ENCODE results near the gene HOXC12. TPM values are rescaled to one million over a fixed set of nuclear protein-coding genes. Genes with fewer than 3 reads are reported as not detected.

HOXC12 gene
- total RNA-seq, 4 donors from 2014 or later, result 0.22 to 1.4 TPM; not detected in 2

DNA sequence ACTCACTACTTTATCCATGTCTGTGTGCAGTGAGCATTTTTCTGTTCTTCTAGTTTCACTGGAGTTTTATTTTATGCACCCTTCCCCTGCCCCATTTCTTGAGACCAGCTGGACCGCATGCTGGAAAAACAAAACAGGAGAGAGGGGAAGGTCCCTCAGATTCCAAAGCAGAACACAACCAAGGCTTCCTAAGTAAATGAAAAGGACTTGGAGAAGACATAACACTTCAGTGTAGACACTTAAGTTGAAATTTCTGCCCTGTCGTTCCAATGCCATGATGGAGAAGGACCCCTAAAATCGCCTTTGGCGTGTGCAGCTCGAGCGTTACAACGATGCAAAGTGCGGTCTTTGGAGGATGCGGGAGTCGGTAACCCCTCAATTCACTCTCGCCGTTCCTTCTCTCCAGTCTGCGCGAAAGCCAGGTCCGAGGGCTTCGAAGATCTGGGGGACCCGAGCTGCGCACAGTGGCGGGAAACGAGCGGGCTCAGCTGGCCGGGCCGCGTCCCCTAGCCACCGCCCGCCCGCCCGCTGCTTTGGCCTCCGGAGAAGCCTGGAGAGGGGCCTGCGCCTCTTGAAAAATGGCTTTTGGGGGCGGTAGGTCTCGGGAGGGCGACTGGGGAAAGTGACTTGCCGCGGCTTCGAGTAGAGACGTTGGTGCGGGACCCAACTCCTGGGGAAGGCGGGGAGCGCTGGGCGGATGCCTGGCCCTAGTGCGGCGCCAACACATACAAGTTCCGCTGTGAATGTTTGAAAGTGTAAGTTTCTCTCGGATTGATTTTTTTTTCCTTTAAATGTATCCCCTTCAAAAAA lies 27.3 kb upstream of the HOXC12 start:
- no peak overlapping the region for H3K4me3 ChIP-seq
- H3K27me3 ChIP-seq, result peaks cover 4 to 100% of the 10 kb centered on the region in 2 donors
- no peaks in the 10 kb centered on the region for H3K36me3 ChIP-seq
- WGBS, 2 donors, result 4 to 6% methylated on average over 29 to 36 of the region's 45 CpGs
- H3K27ac ChIP-seq, result no peak overlapping the region
- TF ChIP-seq, protein P1, sequence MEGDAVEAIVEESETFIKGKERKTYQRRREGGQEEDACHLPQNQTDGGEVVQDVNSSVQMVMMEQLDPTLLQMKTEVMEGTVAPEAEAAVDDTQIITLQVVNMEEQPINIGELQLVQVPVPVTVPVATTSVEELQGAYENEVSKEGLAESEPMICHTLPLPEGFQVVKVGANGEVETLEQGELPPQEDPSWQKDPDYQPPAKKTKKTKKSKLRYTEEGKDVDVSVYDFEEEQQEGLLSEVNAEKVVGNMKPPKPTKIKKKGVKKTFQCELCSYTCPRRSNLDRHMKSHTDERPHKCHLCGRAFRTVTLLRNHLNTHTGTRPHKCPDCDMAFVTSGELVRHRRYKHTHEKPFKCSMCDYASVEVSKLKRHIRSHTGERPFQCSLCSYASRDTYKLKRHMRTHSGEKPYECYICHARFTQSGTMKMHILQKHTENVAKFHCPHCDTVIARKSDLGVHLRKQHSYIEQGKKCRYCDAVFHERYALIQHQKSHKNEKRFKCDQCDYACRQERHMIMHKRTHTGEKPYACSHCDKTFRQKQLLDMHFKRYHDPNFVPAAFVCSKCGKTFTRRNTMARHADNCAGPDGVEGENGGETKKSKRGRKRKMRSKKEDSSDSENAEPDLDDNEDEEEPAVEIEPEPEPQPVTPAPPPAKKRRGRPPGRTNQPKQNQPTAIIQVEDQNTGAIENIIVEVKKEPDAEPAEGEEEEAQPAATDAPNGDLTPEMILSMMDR (IDR thresholded peaks at IDR 0.05), result no peak
- TF ChIP-seq EP300 (IDR thresholded peaks at IDR 0.05) (no peak), POLR2A (IDR thresholded peaks at IDR 0.05) (no peak)
- no peaks in the 10 kb centered on the region for H3K9me3 ChIP-seq
- H3K4me1 ChIP-seq, result peaks cover 0 to 10% (median 0%) of the 10 kb centered on the region in 4 donors
- DNase-seq (ENCODE audit: low spot score in 2 of 2), result no peak

DNA sequence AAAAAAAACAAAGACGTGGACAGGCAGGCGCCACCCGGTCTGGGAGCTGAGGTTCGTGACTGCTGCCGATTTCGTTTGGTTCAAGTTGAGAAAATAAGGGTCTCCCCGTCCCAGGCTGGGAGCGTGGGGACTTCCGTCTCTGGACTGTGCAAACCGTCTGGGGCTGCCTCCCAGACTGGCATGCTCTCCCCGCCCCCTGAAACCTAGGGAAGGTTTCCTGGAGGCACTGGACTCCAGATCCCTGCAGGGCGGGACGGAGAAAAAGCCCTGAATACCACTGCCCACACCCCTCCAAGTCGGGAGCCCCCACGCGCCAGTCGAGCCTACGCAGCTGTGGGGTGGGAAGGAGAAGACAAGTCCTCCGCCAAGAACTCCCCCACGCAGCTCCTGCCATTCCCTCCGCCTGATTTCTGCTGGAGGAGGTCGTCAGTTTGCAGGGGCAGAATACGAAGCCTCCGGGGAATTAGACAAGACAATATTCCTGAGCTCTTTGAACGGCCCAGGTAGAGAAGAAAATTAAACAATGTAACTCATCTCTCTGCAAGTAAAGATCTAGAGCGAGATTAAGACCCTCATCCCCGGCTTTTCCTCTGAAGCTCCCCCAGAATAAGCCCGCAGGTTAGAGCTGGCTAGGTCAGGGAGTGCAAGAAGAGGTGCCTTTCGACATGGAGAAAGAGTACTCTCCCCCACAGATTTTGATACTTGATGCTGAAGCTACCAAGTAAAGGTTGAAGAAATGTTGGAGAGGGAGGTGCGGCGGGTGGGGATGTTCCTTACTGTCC lies 26.5 kb upstream of the HOXC12 start:
- Histone ChIP-seq H3K9me3 (no peaks in the 10 kb centered on the region), H3K27me3 (peaks cover 4 to 100% of the 10 kb centered on the region in 2 donors), H3K4me1 (peaks cover 0 to 10% (median 0%) of the 10 kb centered on the region in 4 donors), H3K4me3 (no peak overlapping the region), H3K36me3 (no peaks in the 10 kb centered on the region), H3K27ac (no peak overlapping the region)
- DNase-seq (ENCODE audit: low spot score in 2 of 2), result no peak
- TF ChIP-seq, protein P1 (IDR thresholded peaks at IDR 0.05), result no peak
- no peak for TF ChIP-seq EP300 (IDR thresholded peaks at IDR 0.05)
- TF ChIP-seq POLR2A (IDR thresholded peaks at IDR 0.05), result no peak
- WGBS, 2 donors, result 4 to 5% methylated on average over 29 to 31 of the region's 31 CpGs

DNA sequence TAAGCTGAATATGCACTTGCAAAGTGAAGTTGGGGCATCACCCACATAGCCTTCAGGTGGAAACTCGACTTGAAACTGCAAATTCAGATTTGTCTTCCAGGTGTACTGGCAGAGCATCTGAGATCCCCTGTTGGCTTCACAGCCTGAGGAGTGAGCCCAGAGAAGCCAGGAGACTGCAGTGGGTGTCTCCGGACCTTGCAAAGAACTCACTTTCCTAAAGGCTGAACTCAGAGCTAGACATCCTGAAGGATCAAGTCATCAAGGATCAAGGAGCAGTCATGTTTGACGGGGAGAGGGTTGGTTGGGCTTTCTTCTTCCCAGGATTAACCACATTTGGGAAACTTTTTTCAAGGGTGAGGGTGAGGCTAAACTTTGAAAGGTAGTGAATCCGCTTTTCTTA lies 25.2 kb upstream of the HOXC12 start:
- Histone ChIP-seq H3K27ac (no peak overlapping the region), H3K36me3 (no peaks in the 10 kb centered on the region), H3K4me1 (peaks cover 0 to 10% (median 0%) of the 10 kb centered on the region in 4 donors), H3K27me3 (peaks cover 4 to 100% of the 10 kb centered on the region in 2 donors), H3K9me3 (no peaks in the 10 kb centered on the region), H3K4me3 (no peak overlapping the region)
- WGBS, 2 donors, result 11% methylated on average over 4 of the region's 4 CpGs
- TF ChIP-seq EP300 (IDR thresholded peaks at IDR 0.05), result no peak
- TF ChIP-seq POLR2A (IDR thresholded peaks at IDR 0.05), result no peak
- TF ChIP-seq, protein P1 (IDR thresholded peaks at IDR 0.05), result no peak
- DNase-seq (ENCODE audit: low spot score in 2 of 2), result no peak

DNA sequence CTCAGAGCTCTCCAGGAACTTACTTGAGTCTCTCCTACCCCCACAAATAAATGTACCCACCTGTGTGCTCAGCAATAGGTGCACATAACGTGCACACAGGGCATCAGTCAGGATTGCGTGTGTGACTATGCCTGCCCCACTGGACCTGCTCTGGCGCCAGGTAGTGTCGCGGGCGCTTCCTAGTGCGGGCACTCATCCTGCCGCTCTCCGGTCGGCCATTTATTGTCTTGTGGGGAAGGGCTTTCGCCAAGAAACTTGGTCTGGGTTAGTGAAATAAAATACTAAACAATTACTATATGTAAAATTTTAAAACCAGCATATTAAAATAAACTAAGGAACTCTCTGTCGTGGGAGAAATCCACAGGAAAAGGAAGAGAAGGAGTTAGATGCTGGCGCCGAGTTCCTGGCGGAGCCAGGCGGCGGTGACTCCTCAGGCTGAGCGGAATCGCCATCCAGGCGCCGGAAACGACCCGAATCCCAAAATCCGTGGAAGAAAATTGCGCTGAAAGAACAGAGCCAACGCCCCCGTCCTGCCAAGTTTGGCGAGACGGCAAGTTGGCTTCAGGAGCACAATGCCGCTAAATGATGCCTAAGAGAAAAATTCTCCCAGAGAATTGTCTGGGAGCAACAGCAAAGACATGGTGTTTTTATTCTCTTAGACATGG lies 24.0 kb upstream of the HOXC12 start:
- Histone ChIP-seq H3K27ac (no peak overlapping the region), H3K36me3 (no peaks in the 10 kb centered on the region), H3K4me1 (peaks cover 0 to 17% (median 5%) of the 10 kb centered on the region in 4 donors), H3K27me3 (peaks cover 4 to 100% of the 10 kb centered on the region in 2 donors), H3K9me3 (no peaks in the 10 kb centered on the region), H3K4me3 (no peak overlapping the region)
- TF ChIP-seq POLR2A (IDR thresholded peaks at IDR 0.05), result no peak
- no peak for TF ChIP-seq EP300 (IDR thresholded peaks at IDR 0.05)
- TF ChIP-seq, protein P1 (IDR thresholded peaks at IDR 0.05), result no peak
- DNase-seq (ENCODE audit: low spot score in 2 of 2), result no peak
- WGBS, 2 donors, result 8 to 10% methylated on average over 30 of the region's 30 CpGs
